Stomach (tissue), 4 donors: ENCODE data around the gene COQ9.

Experiments
- CTCF ChIP-seq, 7 experiments: fragments of 450-650 bp in 4 of 7; fragments of 200-600 bp in 3 of 7; sonication (generic) in 3 of 7; IDR thresholded peaks; one replicate each; pipeline ENCODE4 v1.5.1; 2016 to 2019; ENCODE audit warnings: antibody characterized with exemption in 7 of 7, control low read depth in 2 of 7, mild to moderate bottlenecking in 1 of 7
- POLR2A ChIP-seq, 4 donors: fragments of 450-650 bp; IDR thresholded peaks; one replicate each; pipeline ENCODE4 v1.6.1; 2016; ENCODE audit warnings: antibody characterized with exemption in 4 of 4, control low read depth in 2 of 4, mild to moderate bottlenecking in 1 of 4, moderate library complexity in 1 of 4
- POLR2AphosphoS5 ChIP-seq, 3 donors: sonication (generic); formaldehyde crosslinking; IDR thresholded peaks; one replicate each; pipeline ENCODE4 v1.6.1; 2016; ENCODE audit warnings: antibody characterized with exemption in 3 of 3

GRCh38 chr16:57435838-57436237 is 11.4 kb upstream of the COQ9 start:
- no peak for TF ChIP-seq POLR2A (IDR thresholded peaks at IDR 0.05)
- TF ChIP-seq CTCF (IDR thresholded peaks at IDR 0.05): no peak
- TF ChIP-seq POLR2AphosphoS5 (IDR thresholded peaks at IDR 0.05): no peak
